Measurements from ENCODE around the gene TPT1.

TPT1 gene

GRCh38 chr13:45333251-45333976 lies 7.6 kb downstream of the TPT1 start:
- no peak for DNase-seq

GRCh38 chr13:45332831-45333219 lies 8.2 kb downstream of the TPT1 start:
- DNase-seq, result no peak

GRCh38 chr13:45332036-45332830 lies 8.8 kb downstream of the TPT1 start:
- no peak for DNase-seq

GRCh38 chr13:45331692-45332035 lies 9.3 kb downstream of the TPT1 start:
- no peak for DNase-seq

- no peak for DNase-seq
These were observed 9.8 kb downstream of the TPT1 start for GRCh38 chr13:45331123-45331619.

GRCh38 chr13:45328661-45329111 lies 12.3 kb downstream of the TPT1 start:
- DNase-seq, result no peak

- no peak for DNase-seq
These were observed 13.6 kb downstream of the TPT1 start for GRCh38 chr13:45327253-45327955.

GRCh38 chr13:45325806-45326205 lies 15.2 kb downstream of the TPT1 start:
- DNase-seq, result no peak

GRCh38 chr13:45320876-45321629 lies 19.9 kb downstream of the TPT1 start:
- DNase-seq, result no peak

GRCh38 chr13:45316996-45317395 lies 24.0 kb downstream of the TPT1 start:
- no peak for DNase-seq

- no peak for DNase-seq
These were observed 24.6 kb downstream of the TPT1 start for GRCh38 chr13:45316338-45316737.

- DNase-seq, result no peak
These were observed 25.3 kb downstream of the TPT1 start for GRCh38 chr13:45315520-45316167.

GRCh38 chr13:45314822-45315221 lies 26.2 kb downstream of the TPT1 start:
- DNase-seq, result no peak

- no peak for DNase-seq
These were observed 30.4 kb downstream of the TPT1 start for GRCh38 chr13:45310341-45311131.

- no peak for DNase-seq
These were observed 34.0 kb downstream of the TPT1 start for GRCh38 chr13:45306966-45307365.

GRCh38 chr13:45305079-45305478 lies 35.9 kb downstream of the TPT1 start:
- no peak for DNase-seq

- no peak for DNase-seq
These were observed 37.1 kb downstream of the TPT1 start for GRCh38 chr13:45303866-45304265.

GRCh38 chr13:45303026-45303425 lies 38.0 kb downstream of the TPT1 start:
- DNase-seq, result no peak

GRCh38 chr13:45302507-45302906 lies 38.5 kb downstream of the TPT1 start:
- no peak for DNase-seq

GRCh38 chr13:45301263-45301662 lies 39.7 kb downstream of the TPT1 start:
- no peak for DNase-seq

- DNase-seq, result no peak
These were observed 40.6 kb downstream of the TPT1 start for GRCh38 chr13:45300190-45300985.
